Ishikawa (cell line): ENCODE results near the gene RHCG.

ENCODE experiments used
- CREB1 ChIP-seq: IDR thresholded peaks from 2 replicates; pipeline ENCODE4 v1.6.1; 2012; ENCODE audit warnings: low read depth
- EP300 ChIP-seq: IDR thresholded peaks from 2 replicates; pipeline ENCODE4 v1.6.1; 2012; ENCODE audit warnings: borderline replicate concordance
- TAF1 ChIP-seq: IDR thresholded peaks from 2 replicates; pipeline ENCODE4 v1.6.1; 2012; ENCODE audit warnings: low read depth, mild to moderate bottlenecking
- YY1 ChIP-seq: IDR thresholded peaks from 2 replicates; pipeline ENCODE4 v1.6.1; 2012; ENCODE audit warnings: low read depth
- TF ChIP-seq, protein P1 (sequence below): IDR thresholded peaks from 2 replicates; pipeline ENCODE4 v1.6.1; 2012
- TF ChIP-seq, protein P2 (sequence below): IDR thresholded peaks from 2 replicates; pipeline ENCODE4 v1.6.1; 2012

DNA sequence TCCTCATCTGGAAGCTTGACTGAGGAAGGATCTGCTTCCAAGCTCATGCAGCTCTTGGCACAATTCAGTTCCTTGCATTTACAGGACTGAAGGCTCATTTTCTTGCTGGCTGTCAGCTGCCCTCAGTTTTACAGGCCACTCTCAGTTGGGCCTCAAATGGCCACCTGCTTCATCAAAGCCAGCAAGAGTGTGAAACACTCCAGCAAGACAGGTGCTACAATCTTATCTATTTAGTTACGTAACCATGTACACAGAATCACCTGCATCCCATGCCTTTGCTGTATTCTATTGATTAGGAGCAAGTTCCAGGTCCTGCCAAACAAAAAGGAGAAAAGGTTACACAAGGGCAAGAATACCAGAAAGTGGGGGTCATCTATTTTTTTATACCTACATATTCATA is 40.8 kb downstream of the RHCG start:
- TF ChIP-seq YY1 (no peak), EP300 (no peak), TAF1 (no peak), CREB1 (no peak)
- TF ChIP-seq, protein P1, sequence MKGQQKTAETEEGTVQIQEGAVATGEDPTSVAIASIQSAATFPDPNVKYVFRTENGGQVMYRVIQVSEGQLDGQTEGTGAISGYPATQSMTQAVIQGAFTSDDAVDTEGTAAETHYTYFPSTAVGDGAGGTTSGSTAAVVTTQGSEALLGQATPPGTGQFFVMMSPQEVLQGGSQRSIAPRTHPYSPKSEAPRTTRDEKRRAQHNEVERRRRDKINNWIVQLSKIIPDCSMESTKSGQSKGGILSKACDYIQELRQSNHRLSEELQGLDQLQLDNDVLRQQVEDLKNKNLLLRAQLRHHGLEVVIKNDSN, result no peak
- TF ChIP-seq, protein P2, sequence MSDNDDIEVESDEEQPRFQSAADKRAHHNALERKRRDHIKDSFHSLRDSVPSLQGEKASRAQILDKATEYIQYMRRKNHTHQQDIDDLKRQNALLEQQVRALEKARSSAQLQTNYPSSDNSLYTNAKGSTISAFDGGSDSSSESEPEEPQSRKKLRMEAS, result no peak
